Subcutaneous adipose tissue (tissue), 4 donors: ENCODE measurements around the gene TACC3. TPM values are rescaled to one million over a fixed set of nuclear protein-coding genes. Genes with fewer than 3 reads are reported as not detected.

ENCODE experiments used
- total RNA-seq, 4 donors: library from RNA; depleted of rRNA; stranded (reverse); fragments of >200 nt; gene quantifications; one replicate each; pipeline ENCODE4 v1.1.0, GENCODE V29; 2016
- TF ChIP-seq, protein P1 (sequence below): fragments of 450-650 bp; IDR thresholded peaks from one replicate; pipeline ENCODE4 v1.5.1; 2016; ENCODE audit warnings: low read depth, mild to moderate bottlenecking, control low read depth, antibody characterized with exemption, moderate library complexity

The TACC3 gene
- total RNA-seq, 4 donors from 2014 or later: 3.9 to 18.1 (median 15.4) TPM

DNA sequence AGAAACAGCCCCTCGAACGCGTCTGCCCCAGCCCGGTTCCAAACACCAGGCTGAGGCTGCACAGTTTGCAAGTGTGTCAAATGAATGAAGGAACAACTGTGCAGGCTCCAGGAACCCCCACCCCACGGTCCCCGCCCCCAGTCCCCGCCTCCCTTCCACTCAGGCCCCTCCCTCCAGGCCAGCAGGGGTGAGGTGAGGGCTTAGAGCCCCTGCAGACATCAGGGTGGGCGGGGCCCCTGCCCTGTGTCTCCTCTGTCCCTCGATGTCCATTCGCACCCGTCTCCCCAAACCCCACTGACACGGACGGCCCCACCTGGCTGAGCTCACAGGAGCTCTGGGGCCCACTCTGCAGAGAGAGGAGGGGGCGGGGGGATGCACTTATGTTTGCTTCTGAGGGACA, 28.5 kb downstream of the TACC3 start:
- TF ChIP-seq, protein P1, sequence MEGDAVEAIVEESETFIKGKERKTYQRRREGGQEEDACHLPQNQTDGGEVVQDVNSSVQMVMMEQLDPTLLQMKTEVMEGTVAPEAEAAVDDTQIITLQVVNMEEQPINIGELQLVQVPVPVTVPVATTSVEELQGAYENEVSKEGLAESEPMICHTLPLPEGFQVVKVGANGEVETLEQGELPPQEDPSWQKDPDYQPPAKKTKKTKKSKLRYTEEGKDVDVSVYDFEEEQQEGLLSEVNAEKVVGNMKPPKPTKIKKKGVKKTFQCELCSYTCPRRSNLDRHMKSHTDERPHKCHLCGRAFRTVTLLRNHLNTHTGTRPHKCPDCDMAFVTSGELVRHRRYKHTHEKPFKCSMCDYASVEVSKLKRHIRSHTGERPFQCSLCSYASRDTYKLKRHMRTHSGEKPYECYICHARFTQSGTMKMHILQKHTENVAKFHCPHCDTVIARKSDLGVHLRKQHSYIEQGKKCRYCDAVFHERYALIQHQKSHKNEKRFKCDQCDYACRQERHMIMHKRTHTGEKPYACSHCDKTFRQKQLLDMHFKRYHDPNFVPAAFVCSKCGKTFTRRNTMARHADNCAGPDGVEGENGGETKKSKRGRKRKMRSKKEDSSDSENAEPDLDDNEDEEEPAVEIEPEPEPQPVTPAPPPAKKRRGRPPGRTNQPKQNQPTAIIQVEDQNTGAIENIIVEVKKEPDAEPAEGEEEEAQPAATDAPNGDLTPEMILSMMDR: no peak

- TF ChIP-seq, protein P1: no peak
These were observed 29.2 kb downstream of the TACC3 start for GRCh38 chr4:1750381-1751154.

GRCh38 chr4:1751155-1751918, 30.0 kb downstream of the TACC3 start:
- TF ChIP-seq, protein P1: no peak

GRCh38 chr4:1751919-1752283, 30.6 kb downstream of the TACC3 start:
- TF ChIP-seq, protein P1: no peak

DNA sequence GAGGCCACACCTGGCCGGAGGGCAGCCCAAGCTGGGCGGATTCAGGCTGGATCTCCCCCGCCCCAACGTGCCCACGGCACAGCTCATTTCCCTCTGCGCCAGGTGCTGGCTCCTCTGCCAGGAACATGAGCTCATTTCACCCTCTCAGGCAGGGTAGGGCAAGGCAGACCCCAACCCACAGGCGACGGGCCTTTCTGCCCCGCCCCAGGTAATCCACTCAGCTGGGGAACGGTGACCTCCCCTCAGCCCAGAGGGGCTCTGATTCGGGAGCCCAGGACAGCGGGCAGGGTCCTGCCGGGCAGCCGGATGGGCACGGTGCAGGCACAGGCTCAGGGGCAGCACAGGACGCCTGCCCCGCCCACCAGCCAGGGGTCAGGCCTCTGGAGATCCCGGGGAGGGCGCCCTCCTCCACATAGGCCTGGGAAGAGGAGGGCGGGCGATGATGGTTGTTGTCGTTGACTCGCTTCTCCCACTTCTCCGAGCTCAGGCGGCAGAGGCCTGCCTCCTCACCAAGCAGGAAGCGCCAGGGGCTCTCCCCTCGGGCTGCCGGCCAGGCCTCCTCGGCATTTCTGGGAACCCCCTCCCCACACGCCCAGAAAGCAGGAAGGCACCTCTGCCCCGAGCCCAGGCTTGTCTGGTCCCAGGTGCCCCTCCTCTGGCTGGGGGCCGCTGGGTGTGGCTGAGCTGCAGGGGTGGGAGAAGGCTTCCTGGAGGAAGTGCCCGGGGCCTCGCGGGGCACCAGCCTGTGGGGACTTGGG, 31.1 kb downstream of the TACC3 start:
- TF ChIP-seq, protein P1: no peak

DNA sequence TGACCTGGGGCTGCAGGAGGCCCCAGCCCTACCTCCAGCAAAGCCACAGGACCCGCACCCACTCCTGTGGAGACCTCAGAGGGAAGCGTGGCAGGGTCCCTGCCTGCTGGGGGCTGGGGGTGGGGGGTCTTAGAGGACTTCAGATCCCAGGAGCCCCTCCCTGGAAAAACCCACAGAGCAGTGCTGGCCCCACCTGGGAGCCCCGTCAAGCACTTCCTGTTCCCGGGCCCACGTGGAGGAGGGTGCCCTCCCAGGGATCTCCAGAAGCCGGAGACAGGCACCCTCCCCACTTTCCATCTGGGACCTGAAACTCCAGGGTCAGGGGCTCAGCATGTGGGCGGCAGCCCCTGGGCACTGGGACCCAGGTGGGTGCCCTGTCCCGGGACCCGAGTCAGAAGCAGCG, 32.0 kb downstream of the TACC3 start:
- TF ChIP-seq, protein P1: no peak

DNA sequence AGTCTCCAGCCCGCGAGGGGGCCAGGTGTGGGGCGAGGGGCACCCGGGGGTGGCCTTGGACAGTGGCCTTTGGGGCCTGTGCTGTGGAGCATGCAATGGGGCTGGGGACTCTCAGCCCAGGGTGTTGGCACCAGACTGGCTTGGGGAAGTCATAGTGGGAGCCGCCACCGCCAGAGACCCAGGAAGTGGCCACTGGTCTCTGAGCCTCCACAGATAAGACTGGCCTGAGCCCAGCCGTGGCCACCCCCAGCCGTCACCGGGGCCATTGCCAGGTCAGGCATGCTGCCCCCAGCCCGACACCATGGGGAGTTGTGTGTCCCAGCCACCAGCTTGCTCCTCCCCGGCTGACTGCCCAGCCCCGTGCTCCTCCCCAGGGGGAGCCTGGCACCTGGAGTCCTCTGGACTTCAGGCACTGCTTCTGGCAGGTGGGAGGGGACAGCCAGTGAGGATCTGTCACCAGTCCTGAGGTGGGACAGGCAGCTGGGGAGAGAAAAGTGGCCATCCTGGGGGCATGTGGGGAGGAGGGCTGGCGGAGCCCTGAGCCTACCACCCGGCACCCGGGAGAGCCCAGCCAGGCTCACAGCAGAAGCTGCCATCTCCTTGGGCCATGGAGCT, 32.5 kb downstream of the TACC3 start:
- TF ChIP-seq, protein P1: no peak
